Epidermal melanocyte (primary cell): ENCODE data around the gene PPP4R3B.
A peak's percentile ranks its signal among the peaks of the same experiment; 100 is the strongest.

Experiments
- DNase-seq: peaks from one replicate; pipeline ENCODE4 v3.0.0; 2011; ENCODE audit warnings: low spot score; ENCODE audit not compliant: insufficient read length

The PPP4R3B gene

DNA sequence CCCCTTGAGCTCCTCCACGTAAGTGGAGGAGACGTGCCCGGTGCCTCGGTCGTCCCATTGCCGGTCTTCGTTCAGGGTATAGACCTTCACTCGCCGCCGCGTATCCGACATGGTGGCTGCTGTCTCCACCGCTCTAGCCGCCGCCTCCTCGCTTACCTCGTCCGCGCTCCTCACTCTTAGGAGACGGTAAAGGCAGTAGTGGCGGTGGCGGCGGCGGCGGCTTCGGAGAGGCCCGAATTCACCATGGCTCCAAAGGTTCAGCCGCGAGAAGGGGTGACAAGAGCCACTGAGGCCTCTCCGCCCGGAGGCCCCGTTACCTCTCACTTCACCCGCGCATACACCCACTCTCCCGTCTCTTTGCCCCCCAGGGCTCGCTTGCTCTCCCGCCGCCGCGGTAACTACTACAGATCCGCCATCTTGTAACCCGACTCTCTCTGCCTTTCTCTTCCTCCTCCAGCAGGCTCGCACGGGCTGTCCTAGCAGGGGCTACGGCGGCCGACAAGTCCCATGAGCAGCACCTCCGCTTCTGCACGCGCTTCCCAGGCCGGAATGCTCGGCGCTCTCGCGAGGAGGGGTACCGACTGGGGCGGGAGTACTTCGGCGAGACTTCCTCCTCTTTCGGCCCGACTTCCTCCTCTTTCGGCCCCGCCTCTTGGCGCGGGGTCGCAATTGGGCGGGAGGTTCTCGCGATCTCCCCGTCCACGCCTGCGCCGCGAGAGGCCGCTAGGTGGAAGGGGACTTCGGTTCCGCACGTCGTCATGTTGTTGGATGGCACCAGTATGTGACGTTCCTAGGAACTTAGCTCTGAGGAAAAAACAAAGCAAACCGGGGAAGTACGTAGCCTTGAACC, at the start of gene PPP4R3B:
Gene PPP4R3B, minus strand, starts transcription at position 448 of the 850 bp plus-strand sequence. Its CDS starts 337 bp downstream, at position 111.
- peak; percentile 93 for DNase-seq

DNA sequence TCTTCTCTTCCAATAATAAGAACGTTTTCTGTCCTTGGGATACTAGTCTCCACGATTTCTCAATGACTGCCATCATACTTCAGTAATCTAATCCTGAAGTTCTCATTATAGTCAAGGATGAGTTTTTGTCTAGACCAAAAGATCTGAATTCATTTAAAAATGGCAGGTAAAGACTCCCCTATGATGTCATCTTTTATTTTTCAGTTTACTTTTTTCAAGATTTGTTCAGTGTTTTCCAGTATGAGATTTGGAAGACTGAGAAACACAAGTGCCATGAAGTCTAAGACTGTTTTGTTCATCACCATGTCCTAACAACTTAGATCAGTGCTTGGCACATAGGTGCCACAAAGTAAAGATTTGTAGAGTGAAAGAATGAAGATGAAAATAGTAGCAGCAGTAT, 35.8 kb upstream of the PPP4R3B start:
- DNase-seq = no peak

DNA sequence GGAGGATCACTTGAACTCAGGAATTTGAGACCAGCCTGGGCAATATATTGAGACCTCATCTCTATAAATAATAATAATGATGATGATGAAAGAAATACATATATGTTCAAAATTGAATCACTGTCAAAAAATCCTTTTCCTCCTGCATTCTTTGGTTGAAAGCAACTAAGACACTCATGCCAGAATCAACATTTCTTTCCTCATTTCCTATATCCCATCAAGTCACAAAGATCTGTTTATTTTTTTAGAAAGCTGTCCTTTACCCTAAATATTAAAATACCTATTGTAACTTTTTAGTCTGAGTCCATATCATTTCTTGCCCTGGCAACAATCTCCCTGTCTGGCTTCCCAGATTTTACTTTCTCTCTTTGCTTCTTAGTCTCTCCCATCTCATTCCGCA, 31.8 kb upstream of the PPP4R3B start:
- DNase-seq = no peak

DNA sequence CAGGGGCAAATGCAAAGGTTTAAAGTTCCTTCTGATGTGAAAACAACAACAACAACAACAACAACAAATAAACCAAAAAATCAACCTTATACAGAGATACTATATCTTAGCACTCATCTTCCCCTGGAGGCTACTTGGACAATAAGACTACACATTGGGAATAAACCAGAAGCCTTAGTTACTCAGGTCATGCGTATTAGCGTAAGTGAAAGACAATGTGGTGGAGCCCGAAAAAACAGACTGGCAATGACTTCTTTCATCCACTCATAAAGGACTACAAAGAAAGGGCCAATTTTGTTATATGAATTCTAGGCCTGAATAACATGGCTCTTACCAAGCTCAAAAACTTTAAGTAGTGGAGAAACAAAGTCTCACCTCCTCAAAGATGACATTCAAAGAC, 19.4 kb upstream of the PPP4R3B start:
- DNase-seq = no peak

DNA sequence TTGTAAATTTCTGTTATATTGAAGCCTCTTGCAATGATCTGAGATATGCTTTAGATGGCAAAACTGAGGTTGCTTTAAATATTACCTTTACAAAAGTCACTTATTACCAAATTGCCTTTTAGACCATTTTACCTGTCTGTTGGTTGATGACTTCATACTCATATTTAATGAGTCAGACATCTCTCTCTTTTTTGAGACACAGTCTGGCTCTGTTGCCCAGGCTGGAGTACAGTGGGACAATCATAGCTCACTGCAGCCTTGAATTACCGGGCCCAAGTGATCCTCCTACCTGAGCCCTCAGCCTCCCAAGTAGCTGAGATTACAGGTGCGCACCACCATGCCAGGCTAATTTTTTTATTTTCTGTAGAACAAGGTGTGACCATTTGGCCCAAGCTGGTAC, 11.5 kb upstream of the PPP4R3B start:
- DNase-seq = no peak

DNA sequence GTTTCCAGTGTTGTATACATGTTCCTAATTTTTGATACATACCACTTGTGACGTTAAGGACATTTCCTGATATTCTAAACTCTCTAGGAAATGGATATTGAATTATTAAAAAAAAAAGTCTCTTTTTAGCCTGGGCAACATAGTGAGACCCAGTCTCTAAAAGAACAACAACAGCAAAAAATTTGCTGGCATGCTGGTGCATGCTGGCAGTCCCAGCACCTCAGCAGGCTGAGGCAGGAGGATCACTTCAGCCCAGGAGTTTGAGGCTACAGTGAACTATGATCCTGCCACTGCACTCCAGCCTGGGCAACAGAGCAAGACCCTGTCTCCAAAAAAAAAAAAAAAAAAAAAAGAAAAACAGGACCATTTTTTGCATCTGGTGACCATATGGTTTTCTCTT, 10.5 kb upstream of the PPP4R3B start:
- no peak for DNase-seq

DNA sequence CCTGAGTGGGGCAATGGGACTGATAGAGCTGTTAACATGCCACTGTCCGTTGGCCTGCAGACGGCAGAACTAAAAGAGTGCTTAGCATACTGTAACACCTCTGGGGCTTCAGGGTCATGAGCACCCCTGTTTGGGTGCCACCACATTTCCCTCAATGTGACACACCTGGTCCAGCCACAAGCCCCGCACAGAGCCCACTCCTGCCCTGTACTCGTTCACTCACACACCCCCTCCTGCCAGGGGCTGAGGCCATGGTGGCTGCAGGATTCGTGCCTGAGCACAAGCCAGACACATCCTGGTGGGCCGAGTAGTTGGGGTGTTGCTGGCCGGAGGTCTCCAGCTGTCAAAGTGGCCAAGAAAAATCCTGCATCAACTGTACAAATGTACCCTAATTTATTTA, 4.4 kb upstream of the PPP4R3B start:
- DNase-seq = no peak

DNA sequence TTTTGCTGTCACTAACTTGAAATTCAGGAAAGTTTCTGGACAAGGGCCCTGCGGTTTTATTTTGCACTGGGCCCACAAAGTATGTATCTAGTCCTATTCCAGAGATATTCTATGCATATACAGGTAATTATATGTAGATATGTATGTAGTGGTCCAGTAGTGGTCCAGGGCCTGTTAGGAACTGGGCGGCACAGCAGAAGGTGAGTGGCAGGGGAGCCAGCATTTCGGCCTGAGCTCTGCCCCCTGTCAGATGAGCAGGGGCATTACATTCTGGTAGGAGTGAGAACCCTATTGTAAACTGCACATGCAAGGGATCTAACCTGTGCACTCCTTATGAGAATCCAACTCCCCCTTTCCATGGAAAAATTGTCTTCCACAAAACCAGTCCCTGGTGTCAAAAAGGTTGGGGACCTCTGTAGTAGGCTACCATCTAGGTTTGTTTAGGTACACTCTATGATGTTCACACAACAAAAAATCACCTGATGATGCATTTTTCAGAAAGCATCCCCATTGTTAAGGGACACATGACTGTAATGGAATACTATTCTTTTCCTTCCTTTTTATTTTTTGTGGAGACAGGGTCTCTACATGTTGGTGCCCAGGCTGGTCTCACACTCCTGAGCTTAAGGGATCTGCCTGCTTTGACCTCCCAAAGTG, 2.8 kb upstream of the PPP4R3B start:
- DNase-seq = no peak

DNA sequence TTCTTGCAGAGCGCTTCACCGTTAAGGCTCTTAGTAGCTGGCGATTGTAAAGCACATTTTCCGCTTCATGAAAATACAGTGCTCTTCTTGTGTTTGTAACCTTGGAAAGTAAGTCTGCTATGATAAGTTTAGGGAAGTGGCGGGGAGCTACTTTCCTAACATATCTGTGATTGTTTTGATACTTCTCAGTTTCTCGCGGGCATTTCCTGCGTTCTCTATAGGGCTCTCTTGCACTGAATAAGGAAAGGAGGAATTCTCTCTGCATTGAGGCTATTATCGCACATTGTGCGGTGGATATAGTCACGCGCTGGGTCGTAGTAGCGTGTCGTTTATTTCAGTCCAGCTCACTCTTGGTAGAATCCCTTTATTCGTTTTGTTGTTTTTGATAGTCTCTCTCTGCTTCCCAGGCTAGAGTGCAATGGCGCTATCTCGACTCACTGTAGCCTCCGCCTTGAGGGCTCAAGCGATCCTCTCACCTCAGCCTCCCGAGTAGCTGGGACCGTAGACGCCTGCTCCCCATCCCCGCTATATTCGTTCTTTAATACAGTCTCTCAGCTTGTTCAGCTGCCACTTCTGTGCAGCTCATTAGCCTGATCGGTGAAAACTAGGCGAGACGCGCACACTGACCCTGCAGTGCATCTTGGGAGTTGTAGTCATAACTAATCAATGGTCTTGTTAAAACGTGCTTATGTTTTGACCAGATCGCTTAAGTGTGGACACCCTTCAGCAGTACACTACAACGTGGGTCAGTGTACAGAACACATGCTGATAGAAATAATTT, 1.0 kb upstream of the PPP4R3B start:
- DNase-seq = peak; percentile 64

DNA sequence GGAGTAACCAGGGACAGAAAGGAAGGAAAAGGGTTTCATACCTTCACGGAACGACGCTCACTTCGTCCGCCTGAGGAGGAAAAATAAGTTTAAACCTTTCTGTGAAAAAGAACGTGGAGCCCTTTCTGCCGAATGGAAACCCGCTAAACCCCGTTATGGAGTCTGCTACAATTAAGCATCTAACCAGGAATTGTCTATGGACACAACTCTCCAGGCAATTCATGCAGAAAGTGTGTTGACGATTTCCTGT, 528 bp upstream of the PPP4R3B start:
- DNase-seq = no peak

DNA sequence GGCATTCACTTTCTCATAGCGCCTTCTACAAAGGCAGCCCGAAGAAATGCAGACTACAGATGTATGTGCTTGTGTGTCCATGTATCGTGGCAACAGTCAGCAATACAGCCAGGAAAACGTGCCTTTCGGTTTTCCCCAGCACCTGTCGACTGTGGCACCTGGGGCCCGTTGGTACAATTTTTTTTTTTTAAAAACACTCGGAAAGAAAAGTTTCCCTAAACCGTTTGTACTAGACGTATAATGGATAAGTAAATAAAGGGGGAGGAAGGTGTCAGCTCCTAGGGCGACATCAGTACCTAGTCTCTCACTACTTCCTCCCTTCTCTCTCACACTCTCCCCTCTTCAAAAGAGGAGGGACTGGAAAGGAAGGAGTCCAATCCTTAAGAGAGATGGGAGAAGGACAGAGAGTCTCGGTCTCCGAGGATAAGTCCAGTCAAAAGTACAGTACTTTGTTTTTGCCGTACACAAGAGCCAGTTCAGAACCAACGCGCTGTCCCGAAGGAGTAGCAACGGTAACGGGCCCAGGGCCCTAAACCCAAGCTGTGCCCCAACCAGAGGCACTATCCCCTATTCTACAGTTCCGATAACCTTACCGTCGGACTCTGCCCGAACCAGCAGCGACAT, 759 bp downstream of the PPP4R3B start:
- no peak for DNase-seq

DNA sequence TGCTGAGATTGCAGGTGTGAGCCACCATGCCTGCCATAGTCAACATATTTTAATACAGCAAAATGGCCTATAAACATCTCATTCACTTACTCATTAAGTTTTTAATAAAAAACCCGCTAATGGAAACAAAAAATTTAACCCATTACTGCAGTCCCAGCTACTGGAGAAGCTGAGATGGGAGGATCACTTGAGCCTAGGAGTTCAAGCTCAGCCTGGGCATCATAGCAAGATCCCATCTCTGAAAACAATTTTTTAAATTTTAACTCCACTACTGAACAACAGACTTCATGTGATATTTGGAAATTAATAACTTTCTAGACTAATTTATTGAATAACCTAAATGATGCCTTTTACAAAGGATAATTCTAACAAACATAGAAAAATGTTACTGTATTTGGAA, 5.4 kb downstream of the PPP4R3B start:
- no peak for DNase-seq

DNA sequence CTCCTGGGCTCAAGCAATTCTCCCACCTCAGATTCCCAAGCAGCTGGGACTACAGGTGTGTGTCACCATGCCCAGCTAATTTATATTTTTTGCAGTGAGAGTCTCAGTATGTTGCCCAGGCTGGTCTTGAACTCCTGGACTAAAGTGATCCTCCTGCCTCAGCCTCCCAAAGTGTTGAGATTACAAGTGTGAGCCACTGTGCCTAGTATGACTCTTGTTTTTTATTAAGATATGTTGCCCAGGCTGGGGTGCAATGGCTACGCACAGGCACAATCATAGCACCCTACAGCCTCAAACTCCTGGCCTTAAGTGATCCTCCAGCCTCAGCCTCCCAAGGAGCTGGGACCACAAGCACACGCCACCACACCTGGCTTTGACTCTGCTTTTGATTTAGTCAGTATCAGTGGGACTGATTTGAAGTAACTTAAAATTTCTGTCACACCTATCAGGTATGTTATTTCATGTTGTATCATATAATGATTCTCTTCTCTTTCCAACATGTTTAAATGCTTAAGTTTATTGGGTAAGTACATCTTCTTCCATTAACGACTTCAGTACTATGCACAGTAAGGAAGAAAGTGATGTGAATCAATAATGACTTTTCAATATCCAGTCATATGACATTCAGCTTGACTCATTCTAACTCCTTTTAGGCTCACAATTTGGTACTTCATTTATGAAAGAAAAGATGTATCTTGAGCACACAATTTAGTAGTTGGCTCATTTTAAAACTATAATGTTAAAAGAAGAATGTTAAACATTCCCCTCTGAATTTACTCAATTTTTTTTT, 6.3 kb downstream of the PPP4R3B start:
- DNase-seq = no peak

DNA sequence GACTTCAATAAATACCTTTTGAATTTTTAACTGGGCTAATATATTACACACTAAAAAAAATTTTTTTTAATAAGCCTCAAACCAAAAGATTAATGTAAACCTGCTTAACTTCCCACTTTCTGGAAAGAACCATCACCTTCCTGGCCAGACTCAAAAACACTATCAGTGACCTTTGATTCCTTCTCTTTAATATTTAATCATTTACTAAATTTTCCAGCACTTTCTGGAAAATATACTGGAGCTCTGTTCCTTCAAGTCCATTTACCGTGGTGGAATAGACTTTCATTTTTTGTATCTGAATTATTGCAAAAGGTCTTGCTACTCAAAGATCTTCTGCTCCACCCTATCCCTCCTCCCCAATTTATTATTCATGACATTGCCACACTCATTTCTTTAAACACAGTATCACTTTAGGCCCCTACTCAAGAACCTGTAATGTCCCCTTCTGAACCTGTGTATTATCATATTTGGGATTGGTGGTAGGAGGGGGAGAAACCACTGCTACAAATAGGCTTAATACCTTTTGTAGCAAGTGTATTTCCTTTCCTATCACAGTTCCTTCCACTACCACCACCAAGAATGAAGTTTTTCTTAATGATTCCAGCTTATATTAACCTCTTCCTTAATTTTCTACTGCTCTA, 7.4 kb downstream of the PPP4R3B start:
- no peak for DNase-seq

DNA sequence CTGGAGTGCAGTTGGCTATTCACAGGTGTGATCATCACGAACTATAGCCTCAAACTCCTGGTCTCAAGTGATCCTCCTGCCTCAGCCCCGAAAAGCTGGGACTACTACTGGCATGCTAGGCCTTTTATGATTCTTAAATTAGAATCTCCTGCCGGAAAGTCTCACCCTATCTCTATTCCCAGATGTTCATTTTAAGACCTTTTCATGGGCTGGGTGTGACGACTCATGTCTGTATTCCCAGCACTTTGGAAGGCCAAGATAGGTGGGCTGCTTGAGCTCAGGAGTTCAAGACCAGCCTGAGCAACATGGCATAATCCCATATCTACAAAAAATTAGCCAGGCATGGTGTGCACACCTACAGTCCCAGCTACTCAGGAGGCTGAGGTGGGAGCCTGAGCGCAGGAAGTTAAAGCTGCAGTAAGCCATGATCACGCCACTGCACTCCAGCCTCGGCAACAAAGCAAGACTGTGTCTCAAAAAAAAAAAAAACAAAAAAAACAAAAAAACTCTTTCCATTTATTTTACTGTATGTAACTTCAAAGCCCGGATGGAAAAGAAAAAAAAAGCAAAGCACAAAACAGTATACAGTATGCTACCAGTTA, 8.1 kb downstream of the PPP4R3B start:
- DNase-seq = no peak

DNA sequence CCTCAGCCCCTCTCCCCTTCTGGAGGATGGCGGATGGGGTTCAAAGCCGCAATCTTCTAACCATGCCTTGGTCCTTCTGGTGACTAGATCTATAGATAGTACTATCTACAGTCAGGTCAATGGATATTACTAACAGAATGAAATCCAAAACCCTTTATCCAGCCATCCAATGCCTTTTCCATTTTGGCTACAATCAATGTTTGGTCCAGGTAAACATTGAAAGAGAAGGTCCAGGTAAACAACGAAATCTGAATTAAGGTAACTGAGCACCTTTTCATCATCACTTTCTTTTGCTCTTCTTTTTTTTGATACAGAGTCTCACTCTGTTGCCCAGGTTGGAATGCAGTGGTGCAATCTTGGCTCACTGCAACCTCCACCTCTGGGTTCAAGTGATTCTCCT, 9.7 kb downstream of the PPP4R3B start:
- DNase-seq = no peak

DNA sequence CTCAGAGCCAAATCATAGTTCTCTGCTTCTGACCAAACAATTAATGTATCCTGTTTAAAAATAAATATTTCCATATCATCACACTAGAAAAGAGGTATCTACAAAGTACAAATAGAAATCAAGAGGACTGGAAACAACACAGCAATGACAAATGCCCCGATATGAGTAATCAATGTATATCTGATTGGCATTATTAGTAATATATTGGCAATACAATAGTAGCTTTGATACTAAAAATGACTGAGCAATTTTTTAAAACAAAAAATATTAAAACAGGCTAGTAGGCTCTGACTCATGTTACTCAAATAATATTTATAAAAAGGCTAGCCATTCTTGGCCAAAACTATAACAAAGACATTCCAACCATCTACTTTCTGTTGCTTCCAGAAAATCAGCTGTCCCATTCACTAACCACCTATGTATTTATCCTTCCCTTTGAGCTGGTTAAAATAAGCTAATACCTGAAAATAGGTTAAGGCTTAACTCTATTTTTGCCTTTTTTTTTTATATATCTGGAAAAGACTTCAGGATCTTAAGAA, 13.3 kb downstream of the PPP4R3B start:
- no peak for DNase-seq

DNA sequence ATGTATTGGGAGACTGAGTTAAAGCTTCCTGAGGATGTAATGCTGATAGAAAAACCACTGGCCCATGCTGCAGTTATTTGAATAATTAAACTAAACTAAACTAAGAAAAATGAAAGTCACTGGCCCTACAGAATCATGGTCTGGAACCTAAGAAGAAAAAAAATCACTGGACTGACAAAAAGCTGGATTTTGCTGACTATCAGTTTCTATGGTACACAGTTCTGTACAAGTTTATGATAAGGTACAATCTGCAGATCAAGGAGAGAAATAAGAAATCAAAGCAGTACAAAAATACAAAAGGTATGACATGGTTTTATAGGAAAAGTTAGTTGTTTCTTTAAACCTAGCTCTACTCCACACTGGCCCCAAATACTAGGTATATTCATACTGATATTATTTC, 15.6 kb downstream of the PPP4R3B start:
- DNase-seq = no peak

DNA sequence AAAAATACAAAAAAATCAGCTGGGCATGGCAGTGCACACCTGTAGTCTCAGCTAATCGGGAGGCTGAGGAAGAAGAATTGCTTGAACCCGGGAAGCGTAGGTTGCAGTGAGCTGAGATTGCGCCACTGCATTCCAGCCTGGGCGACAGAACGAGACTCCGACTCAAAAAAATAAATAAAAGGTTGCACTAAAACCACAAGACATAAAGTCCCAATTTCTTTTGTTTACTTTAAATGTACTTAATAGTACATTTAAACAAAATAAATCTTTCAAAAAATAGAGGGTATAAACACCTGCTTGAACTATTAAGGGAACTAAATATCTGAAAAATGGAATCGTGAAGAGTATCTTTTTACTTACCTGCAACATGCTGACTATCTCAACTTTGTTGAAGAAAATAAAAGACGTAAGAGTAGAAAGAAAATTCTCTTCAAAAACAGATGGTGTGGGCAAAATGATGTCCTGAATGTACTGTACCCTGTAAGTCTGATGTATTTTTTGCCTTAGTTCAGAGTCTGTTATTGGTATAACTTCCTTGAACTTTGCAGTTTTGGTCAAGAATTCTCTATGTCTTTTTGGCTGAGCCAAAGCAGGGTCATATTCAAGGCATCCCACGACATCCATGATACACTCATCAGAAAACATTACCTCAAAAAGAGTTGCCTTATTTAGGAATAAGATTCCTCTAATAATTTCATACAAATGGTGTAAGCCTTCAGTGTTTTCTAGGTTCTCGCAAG, 19.2 kb downstream of the PPP4R3B start:
- no peak for DNase-seq
